ENCODE measurements around the gene SMIM38. TPM values are rescaled to one million over a fixed set of nuclear protein-coding genes. Genes with fewer than 3 reads are reported as not detected.

The SMIM38 gene
- total RNA-seq, 3 donors from 2014 or later, result 0.32 to 2.6 (median 1.6) TPM

- no peak overlapping the region for H3K4me3 ChIP-seq
- no peak overlapping the region for H3K27ac ChIP-seq
- H3K9me3 ChIP-seq, result no peaks in the 10 kb centered on the region
- no peak for DNase-seq (ENCODE audit: low spot score in 2 of 2)
- TF ChIP-seq, protein P1, sequence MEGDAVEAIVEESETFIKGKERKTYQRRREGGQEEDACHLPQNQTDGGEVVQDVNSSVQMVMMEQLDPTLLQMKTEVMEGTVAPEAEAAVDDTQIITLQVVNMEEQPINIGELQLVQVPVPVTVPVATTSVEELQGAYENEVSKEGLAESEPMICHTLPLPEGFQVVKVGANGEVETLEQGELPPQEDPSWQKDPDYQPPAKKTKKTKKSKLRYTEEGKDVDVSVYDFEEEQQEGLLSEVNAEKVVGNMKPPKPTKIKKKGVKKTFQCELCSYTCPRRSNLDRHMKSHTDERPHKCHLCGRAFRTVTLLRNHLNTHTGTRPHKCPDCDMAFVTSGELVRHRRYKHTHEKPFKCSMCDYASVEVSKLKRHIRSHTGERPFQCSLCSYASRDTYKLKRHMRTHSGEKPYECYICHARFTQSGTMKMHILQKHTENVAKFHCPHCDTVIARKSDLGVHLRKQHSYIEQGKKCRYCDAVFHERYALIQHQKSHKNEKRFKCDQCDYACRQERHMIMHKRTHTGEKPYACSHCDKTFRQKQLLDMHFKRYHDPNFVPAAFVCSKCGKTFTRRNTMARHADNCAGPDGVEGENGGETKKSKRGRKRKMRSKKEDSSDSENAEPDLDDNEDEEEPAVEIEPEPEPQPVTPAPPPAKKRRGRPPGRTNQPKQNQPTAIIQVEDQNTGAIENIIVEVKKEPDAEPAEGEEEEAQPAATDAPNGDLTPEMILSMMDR (IDR thresholded peaks at IDR 0.05), result no peak
- no peak for TF ChIP-seq POLR2A (IDR thresholded peaks at IDR 0.05)
- TF ChIP-seq POLR2AphosphoS5 (IDR thresholded peaks at IDR 0.05), result no peak
- intact Hi-C loops (cut with DNase I; ENCODE audit: low total_unique reads), result no loop called here
- no peaks in the 10 kb centered on the region for H3K4me1 ChIP-seq
- no peaks in the 10 kb centered on the region for H3K27me3 ChIP-seq
- no peaks in the 10 kb centered on the region for H3K36me3 ChIP-seq
Observed at GRCh38 chr11:69113226-69113625, 42.5 kb upstream of the SMIM38 start.

GRCh38 chr11:69113646-69114340 is 41.9 kb upstream of the SMIM38 start:
- Histone ChIP-seq H3K4me3 (no peak overlapping the region), H3K9me3 (no peaks in the 10 kb centered on the region), H3K27ac (no peak overlapping the region), H3K4me1 (no peaks in the 10 kb centered on the region), H3K36me3 (no peaks in the 10 kb centered on the region), H3K27me3 (no peaks in the 10 kb centered on the region)
- intact Hi-C loops (cut with DNase I; ENCODE audit: low total_unique reads), result no loop called here
- no peak for DNase-seq (ENCODE audit: low spot score in 2 of 2)
- TF ChIP-seq, protein P1 (IDR thresholded peaks at IDR 0.05), result no peak
- no peak for TF ChIP-seq POLR2AphosphoS5 (IDR thresholded peaks at IDR 0.05)

- H3K36me3 ChIP-seq, result no peaks in the 10 kb centered on the region
- no peak overlapping the region for H3K4me3 ChIP-seq
- no peak for DNase-seq (ENCODE audit: low spot score in 2 of 2)
- intact Hi-C loops (cut with DNase I; ENCODE audit: low total_unique reads), result no loop called here
- TF ChIP-seq, protein P1 (IDR thresholded peaks at IDR 0.05), result no peak
- TF ChIP-seq POLR2A (IDR thresholded peaks at IDR 0.05) (no peak), POLR2AphosphoS5 (IDR thresholded peaks at IDR 0.05) (no peak)
- no peak overlapping the region for H3K27ac ChIP-seq
- H3K27me3 ChIP-seq, result no peaks in the 10 kb centered on the region
- peaks cover 0 to 4% of the 10 kb centered on the region in 2 donors for H3K9me3 ChIP-seq
- no peaks in the 10 kb centered on the region for H3K4me1 ChIP-seq
Observed at GRCh38 chr11:69114362-69114761, 41.4 kb upstream of the SMIM38 start.

GRCh38 chr11:69114811-69115523 is 40.8 kb upstream of the SMIM38 start:
- Histone ChIP-seq H3K4me3 (no peak overlapping the region), H3K36me3 (no peaks in the 10 kb centered on the region), H3K4me1 (no peaks in the 10 kb centered on the region), H3K27me3 (no peaks in the 10 kb centered on the region), H3K27ac (no peak overlapping the region), H3K9me3 (peaks cover 0 to 5% of the 10 kb centered on the region in 2 donors)
- TF ChIP-seq POLR2AphosphoS5 (IDR thresholded peaks at IDR 0.05) (no peak), POLR2A (IDR thresholded peaks at IDR 0.05) (no peak)
- TF ChIP-seq, protein P1 (IDR thresholded peaks at IDR 0.05), result no peak
- intact Hi-C loops (cut with DNase I; ENCODE audit: low total_unique reads), result no loop called here
- no peak for DNase-seq (ENCODE audit: low spot score in 2 of 2)

Data from breast epithelium (tissue), 4 donors.